Fibroblast of the conjunctiva (primary cell): ENCODE measurements around the gene SRP14.
"Not testable (repeated sequence)": the region's sequence is repeated elsewhere in the genome, so short reads cannot be mapped to it uniquely, and the experiment has no call there.

Experiments
- DNase-seq: peaks from one replicate; pipeline ENCODE4 v3.0.0-alpha.2; 2010; ENCODE audit warnings: low read depth

SRP14 gene

GRCh38 chr15:40038638-40039543, at the start of gene SRP14:
Gene SRP14 (minus strand): TSS chr15:40039181. CDS start chr15:40039116, 65 bp downstream.
- peak; percentile 84 for DNase-seq

- no peak for DNase-seq
Measured at GRCh38 chr15:40087991-40088928, 49.3 kb upstream of the SRP14 start.

- DNase-seq: no peak
Measured at GRCh38 chr15:40087068-40087810, 48.3 kb upstream of the SRP14 start.

- no peak for DNase-seq
Measured at GRCh38 chr15:40085266-40085665, 46.3 kb upstream of the SRP14 start.

- no peak for DNase-seq
Measured at GRCh38 chr15:40084650-40085049, 45.7 kb upstream of the SRP14 start.

- DNase-seq: no peak
Measured at GRCh38 chr15:40082195-40082883, 43.4 kb upstream of the SRP14 start.

GRCh38 chr15:40081691-40082194, 42.8 kb upstream of the SRP14 start:
- DNase-seq: peak; percentile 52

- DNase-seq: no peak
Measured at GRCh38 chr15:40080847-40081246, 41.9 kb upstream of the SRP14 start.

GRCh38 chr15:40080104-40080503, 41.1 kb upstream of the SRP14 start:
- no peak for DNase-seq

- DNase-seq: no peak
Measured at GRCh38 chr15:40079456-40079855, 40.5 kb upstream of the SRP14 start.

- no peak for DNase-seq
Measured at GRCh38 chr15:40075298-40076044, 36.5 kb upstream of the SRP14 start.

GRCh38 chr15:40074656-40075055, 35.7 kb upstream of the SRP14 start:
- DNase-seq: not testable (repeated sequence)

GRCh38 chr15:40073716-40074490, 34.9 kb upstream of the SRP14 start:
- DNase-seq: not testable (repeated sequence)

GRCh38 chr15:40072216-40072990, 33.4 kb upstream of the SRP14 start:
- no peak for DNase-seq

- no peak for DNase-seq
Measured at GRCh38 chr15:40070608-40071218, 31.7 kb upstream of the SRP14 start.

GRCh38 chr15:40070166-40070557, 31.2 kb upstream of the SRP14 start:
- no peak for DNase-seq

GRCh38 chr15:40069178-40070165, 30.5 kb upstream of the SRP14 start:
- peak; percentile 65 for DNase-seq
